ENCODE results near the gene CPXM1.

Gene CPXM1

DNA sequence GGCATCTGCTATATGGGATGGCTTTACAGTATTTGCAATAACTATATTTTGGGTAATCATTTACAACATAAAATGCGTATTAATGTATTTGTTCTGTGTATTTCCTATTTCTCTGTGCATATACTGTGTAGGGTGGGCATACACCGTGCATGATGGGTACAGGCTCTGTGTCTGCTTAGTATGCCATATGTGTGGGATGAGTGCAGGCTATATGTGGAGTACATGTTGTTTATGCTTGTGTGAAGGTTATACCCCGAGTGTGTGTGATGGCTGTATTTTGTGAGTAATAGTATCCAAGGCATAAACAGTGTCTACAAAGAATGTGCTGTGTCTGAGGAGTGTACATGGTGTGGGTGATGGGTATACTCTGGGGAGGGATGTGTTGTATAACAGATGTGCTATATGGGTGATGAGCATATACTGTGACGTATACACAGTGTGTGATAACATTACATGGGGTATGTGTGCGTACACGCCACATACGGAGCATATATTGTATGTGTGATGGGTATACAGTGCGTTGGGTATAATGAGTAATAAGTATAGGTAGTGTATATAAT, 52.7 kb downstream of the CPXM1 start:
- peak; percentile 51 for DNase-seq

DNA sequence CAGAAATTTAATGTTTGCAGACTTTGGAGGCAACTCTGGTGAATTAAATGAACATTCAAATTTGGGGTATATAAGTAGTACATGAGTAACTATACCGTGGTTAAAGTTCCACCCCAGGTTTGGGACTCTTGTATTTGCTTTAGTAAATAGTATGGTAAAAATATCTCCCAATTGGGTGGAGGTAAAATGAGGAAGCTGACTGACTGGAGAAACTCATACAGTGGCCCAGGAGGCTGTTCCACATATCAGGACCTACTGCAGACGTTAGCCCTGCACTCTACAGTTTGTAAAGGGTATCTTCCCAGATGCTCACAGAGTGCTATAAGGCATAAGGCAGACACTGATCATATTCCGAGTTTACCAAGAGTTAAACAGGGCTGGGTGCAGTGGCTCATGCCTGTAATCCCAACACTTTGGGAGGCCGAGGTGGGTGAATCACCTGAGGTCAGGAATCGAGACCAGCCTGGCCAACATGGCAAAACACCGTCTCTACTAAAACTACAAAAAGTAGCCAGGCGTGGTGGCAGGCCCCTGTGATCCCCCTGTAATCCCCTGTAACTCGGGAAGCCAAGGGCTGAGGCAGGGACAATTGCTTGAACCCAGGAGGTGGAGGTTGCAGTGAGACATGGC, 53.7 kb downstream of the CPXM1 start:
- DNase-seq = peak; percentile 42

DNA sequence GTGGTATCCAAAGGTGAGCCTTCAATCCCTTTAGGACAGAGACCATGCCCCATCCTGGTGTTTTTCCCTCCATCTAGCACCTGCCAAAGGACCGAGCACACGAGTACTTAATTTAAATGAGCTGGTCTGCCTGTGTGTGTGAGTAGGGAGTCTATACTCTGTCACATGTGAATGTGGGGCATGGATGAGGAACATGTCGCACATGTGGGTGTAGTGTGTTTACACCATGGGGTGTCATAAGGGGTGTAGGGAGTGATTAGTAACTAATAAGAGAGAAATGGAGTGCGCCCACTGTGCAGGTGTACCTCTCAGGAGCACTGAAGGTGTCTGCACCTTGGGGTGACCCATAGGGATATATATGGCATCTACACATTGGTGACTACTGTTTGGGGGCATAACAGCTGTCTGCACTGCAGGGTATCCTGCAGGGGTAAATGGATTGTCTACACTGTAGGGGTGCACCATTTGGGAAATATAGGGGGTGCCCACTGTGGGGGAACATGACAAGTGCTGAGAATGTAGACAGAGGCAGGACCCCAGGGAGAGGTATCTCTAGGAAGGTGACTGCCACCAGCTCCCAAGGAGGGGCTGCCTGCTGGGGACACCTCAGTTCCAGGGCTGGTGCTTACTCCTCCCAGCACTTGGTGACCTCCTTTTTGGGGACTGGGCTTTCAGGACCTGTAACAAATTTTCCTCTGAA, 54.3 kb downstream of the CPXM1 start:
- DNase-seq = peak; percentile 51

DNA sequence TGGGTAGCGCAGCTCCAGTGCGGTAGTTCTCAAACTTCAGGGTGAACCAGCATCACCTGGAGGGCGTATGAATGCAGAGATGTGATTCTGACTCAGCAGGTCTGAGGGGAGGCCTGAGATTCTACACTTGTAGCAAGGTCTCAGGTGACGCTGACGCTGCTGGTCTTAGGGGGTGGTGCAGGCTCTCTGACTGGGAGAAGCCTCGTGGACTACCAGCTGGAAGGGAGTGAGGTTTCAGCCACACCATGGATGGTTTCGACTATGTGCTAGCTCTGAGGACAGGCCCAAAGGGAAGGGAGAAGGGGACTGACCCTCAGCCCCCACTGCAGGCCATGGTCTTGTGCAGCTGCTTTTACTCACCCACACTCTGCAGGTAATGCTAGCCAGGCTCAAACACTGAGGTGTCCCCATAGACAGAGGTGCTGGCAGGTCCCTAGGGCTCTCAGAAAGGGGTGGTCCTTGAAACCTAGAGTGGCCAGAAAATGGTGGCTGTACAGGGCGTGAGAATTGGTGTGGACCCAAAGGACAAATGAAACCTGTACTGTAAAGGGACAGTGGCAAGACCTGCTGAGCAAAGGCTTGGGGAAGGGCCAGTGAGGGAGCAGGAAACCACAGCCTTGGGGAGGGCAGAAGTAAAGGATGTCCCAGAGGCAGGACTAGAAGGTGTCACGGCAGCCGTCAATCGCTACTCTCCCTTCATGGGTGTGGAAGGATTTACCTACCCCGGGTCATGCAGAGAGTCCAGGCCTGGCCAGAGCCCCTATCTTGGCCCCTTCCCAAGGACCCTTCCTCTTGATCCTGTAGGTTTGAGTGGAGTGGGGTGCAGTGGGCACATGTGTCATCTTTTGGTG, 55.1 kb downstream of the CPXM1 start:
- DNase-seq = peak; percentile 53

All from activated CD8-positive, alpha-beta memory T cell treated with anti-CD3 and anti-CD28 coated beads for 24 hours (primary cell).